Gastrocnemius medialis (tissue), 4 donors: Measurements from ENCODE around the gene MRPS25. TPM values are rescaled to one million over a fixed set of nuclear protein-coding genes. Genes with fewer than 3 reads are reported as not detected.

ENCODE experiments used
- ATAC-seq, 2 donors: fragments of 150-250 bp; one replicate each; pipeline ENCODE4 v1.9.1; 2016
- DNase-seq, 2 donors: peaks; one replicate each; pipeline ENCODE4 v3.0.0-alpha.2; 2019
- H3K27ac ChIP-seq, 4 donors: fragments of 200-600 bp; sonication (generic); 1 replicate in 1 of 4; 2 replicates in 3 of 4; pipeline ENCODE4 v1.5.1; 2016 to 2018; ENCODE audit warnings: mild to moderate bottlenecking in 2 of 4, moderate library complexity in 1 of 4
- H3K27me3 ChIP-seq, 3 donors: fragments of 200-600 bp; sonication (generic) in 2 of 3; 1 replicate in 1 of 3; 2 replicates in 2 of 3; pipeline versions ENCODE4 v1.5.1 to v1.6.0; 2016 to 2019; ENCODE audit warnings: mild to moderate bottlenecking in 1 of 3, moderate library complexity in 1 of 3
- H3K36me3 ChIP-seq, 2 donors: fragments of 200-600 bp; sonication (generic) in 1 of 2; one replicate each; pipeline ENCODE4 v1.5.1; 2017 to 2018
- H3K4me1 ChIP-seq, 2 donors: fragments of 200-600 bp; sonication (generic) in 1 of 2; one replicate each; pipeline ENCODE4 v1.5.1; 2016 to 2017; ENCODE audit warnings: mild to moderate bottlenecking in 2 of 2
- H3K4me3 ChIP-seq, 4 donors: fragments of 200-600 bp; sonication (generic) in 3 of 4; 1 replicate in 1 of 4; 2 replicates in 3 of 4; pipeline ENCODE4 v1.5.1; 2016 to 2019; ENCODE audit warnings: mild to moderate bottlenecking in 2 of 4
- H3K9me3 ChIP-seq, 3 donors: fragments of 200-600 bp; sonication (generic) in 2 of 3; 1 replicate in 1 of 3; 2 replicates in 2 of 3; pipeline ENCODE4 v1.5.1; 2016 to 2019
- CTCF ChIP-seq, 5 experiments: fragments of 450-650 bp in 3 of 5; fragments of 200-600 bp in 2 of 5; sonication (generic) in 2 of 5; IDR thresholded peaks in 4 of 5; conservative IDR thresholded peaks in 1 of 5; 1 replicate in 4 of 5; 2 replicates in 1 of 5; pipeline ENCODE4 v1.5.1; 2016 to 2019; ENCODE audit warnings: antibody characterized with exemption in 5 of 5, mild to moderate bottlenecking in 3 of 5, moderate library complexity in 3 of 5
- POLR2A ChIP-seq, 2 donors: fragments of 450-650 bp; IDR thresholded peaks; one replicate each; pipeline ENCODE4 v1.6.1; 2017; ENCODE audit warnings: antibody characterized with exemption in 2 of 2, mild to moderate bottlenecking in 2 of 2, moderate library complexity in 2 of 2
- in situ Hi-C, 4 donors: fragments of 200-750 bp; cut with MboI; loops; one replicate each; pipeline versions ENCODE4 v1.15.0 to v1.8.0; 2017; ENCODE audit warnings: low sequenced_read_pairs in 4 of 4
- intact Hi-C: fragments of 100-400 bp; cut with DNase I; formaldehyde crosslinking; loops from one replicate; pipeline ENCODE4 v1.15.1; 2023; ENCODE audit warnings: low total_unique reads
- total RNA-seq, 4 donors: library from RNA; depleted of rRNA; stranded (reverse); fragments of >200 nt; gene quantifications; one replicate each; pipeline versions ENCODE4 v1.1.0 to v1.2.3, GENCODE V29; 2016

MRPS25 gene
- total RNA-seq, 4 donors from 2014 or later, result 71.4 to 88.6 (median 73.9) TPM

- intact Hi-C loops, result loop anchor here (5.0 kb wide), 1 partner anchor 142 kb away; no protein-coding TSS in a partner anchor
- no peak overlapping the region for H3K4me3 ChIP-seq
- H3K27ac ChIP-seq, result no peak overlapping the region
- peaks cover 3 to 5% of the 10 kb centered on the region in 2 donors for H3K4me1 ChIP-seq
- no peak for ATAC-seq
- H3K27me3 ChIP-seq, result no peaks in the 10 kb centered on the region
- in situ Hi-C loops, result loop anchor here in 3 of 4 donors (10.0 to 25.0 kb wide), 4 partner anchors 132 to 932 kb away; partner anchors contain the start of genes CCDC174 (in 2 of the 3), NR2C2 (in 2 of the 3) and TMEM43 (in 1 of the 3)
- H3K9me3 ChIP-seq, result no peaks in the 10 kb centered on the region
- no peak for TF ChIP-seq POLR2A (IDR thresholded peaks at IDR 0.05)
- TF ChIP-seq CTCF (IDR thresholded peaks at IDR 0.05 in 4 of 5, conservative IDR thresholded peaks at IDR 0.05 in 1 of 5), result no peak
- peaks cover 0 to 32% of the 10 kb centered on the region in 2 donors for H3K36me3 ChIP-seq
- no peak for DNase-seq
Observed at GRCh38 chr3:15069441-15069840, 4.3 kb upstream of the MRPS25 start.

- intact Hi-C loops, result loop anchor here (5.0 kb wide), 1 partner anchor 139 kb away; no protein-coding TSS in a partner anchor
- H3K27me3 ChIP-seq, result no peaks in the 10 kb centered on the region
- no peaks in the 10 kb centered on the region for H3K9me3 ChIP-seq
- H3K27ac ChIP-seq, result no peak overlapping the region
- ATAC-seq, result no peak
- in situ Hi-C loops, result loop anchor here in 3 of 4 donors (10.0 to 25.0 kb wide), 4 partner anchors 129 to 929 kb away; partner anchors contain the start of genes CCDC174 (in 2 of the 3), NR2C2 (in 2 of the 3) and TMEM43 (in 1 of the 3)
- TF ChIP-seq CTCF (IDR thresholded peaks at IDR 0.05 in 4 of 5, conservative IDR thresholded peaks at IDR 0.05 in 1 of 5) (no peak), POLR2A (IDR thresholded peaks at IDR 0.05) (no peak)
- H3K4me3 ChIP-seq, result no peak overlapping the region
- no peak for DNase-seq
- H3K4me1 ChIP-seq, result peaks cover 18 to 20% of the 10 kb centered on the region in 2 donors
- peaks cover 0 to 6% of the 10 kb centered on the region in 2 donors for H3K36me3 ChIP-seq
Observed at GRCh38 chr3:15066467-15066866, 1.4 kb upstream of the MRPS25 start.

DNA sequence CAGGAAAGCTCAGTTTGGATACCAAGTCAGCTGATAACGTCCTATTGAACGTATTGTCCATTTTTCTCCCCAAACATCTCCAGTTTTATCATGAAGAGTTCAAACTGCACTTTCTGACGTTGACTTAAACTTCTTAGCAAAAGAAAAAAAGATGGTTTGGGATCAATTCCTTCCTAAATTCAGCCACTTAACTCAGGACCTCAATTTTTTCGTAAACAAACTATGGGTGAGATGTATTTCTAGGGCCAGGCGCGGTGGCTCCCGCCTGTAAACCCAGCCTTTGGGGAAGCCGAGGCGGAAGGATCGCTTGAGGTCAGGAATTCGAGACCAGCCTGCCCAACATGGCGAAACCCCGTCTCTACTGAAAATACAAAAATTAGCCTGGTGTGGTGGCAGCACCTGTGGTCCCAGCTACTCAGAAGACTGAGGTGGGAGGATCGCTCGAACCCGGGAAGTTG, 464 bp upstream of the MRPS25 start:
- no peaks in the 10 kb centered on the region for H3K9me3 ChIP-seq
- no peaks in the 10 kb centered on the region for H3K27me3 ChIP-seq
- peak overlapping the region; percentile 83 to 97 (median 94) for H3K27ac ChIP-seq
- peak in 1 of 2 donors; percentile 2 for ATAC-seq
- peak overlapping the region; percentile 74 to 99 (median 85) for H3K4me3 ChIP-seq
- TF ChIP-seq POLR2A (IDR thresholded peaks at IDR 0.05) (no peak), CTCF (IDR thresholded peaks at IDR 0.05 in 4 of 5, conservative IDR thresholded peaks at IDR 0.05 in 1 of 5) (no peak)
- intact Hi-C loops, result loop anchor here (1.0 to 5.0 kb wide), 3 partner anchors 34 to 138 kb away; partner anchors contain the start of gene RBSN
- in situ Hi-C loops, result loop anchor here in 3 of 4 donors (10.0 to 25.0 kb wide), 4 partner anchors 128 to 928 kb away; partner anchors contain the start of genes CCDC174 (in 2 of the 3), NR2C2 (in 2 of the 3) and TMEM43 (in 1 of the 3)
- no peaks in the 10 kb centered on the region for H3K36me3 ChIP-seq
- H3K4me1 ChIP-seq, result peaks cover 18 to 20% of the 10 kb centered on the region in 2 donors
- DNase-seq, result no peak

DNA sequence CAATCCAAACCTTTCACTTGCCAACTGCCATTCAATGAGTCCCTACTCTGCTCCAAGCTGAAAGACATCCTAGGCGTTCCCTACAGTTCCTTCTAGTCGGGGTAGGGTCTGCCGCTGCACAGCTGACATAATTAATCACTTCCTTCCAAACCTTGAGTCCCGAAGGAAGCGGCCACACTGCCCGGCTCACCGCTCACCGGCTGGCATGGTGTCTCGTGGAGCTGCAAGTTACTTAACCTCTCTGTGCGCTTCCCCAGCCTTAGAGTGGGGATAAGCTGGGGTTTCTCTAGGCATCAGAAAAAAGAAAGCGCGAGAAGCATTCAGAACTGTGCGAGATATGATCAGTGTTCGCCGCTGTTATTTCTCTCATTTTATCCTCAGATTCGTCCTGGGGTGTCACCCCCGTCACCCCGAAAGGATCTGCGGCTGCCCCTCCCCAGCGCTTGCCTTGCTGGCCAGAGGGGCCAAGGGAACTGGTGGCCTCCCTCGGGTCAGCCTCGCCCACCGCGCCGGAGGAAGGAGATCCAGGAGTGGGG, 748 bp downstream of the MRPS25 start:
- TF ChIP-seq POLR2A (IDR thresholded peaks at IDR 0.05) (no peak), CTCF (IDR thresholded peaks at IDR 0.05 in 4 of 5, conservative IDR thresholded peaks at IDR 0.05 in 1 of 5) (no peak)
- ATAC-seq, result peak; percentile 48 to 56

More for the DNA sequence above, 748 bp downstream of the MRPS25 start:
- intact Hi-C loops, result no loop called here
- in situ Hi-C loops, result loop anchor here in 3 of 4 donors (10.0 to 25.0 kb wide), 4 partner anchors 127 to 927 kb away; partner anchors contain the start of genes CCDC174 (in 2 of the 3), NR2C2 (in 2 of the 3) and TMEM43 (in 1 of the 3)
- no peak for DNase-seq
- no peaks in the 10 kb centered on the region for H3K9me3 ChIP-seq
- H3K36me3 ChIP-seq, result no peaks in the 10 kb centered on the region
- H3K4me3 ChIP-seq, result peak overlapping the region; percentile 74 to 99 (median 85)
- H3K27me3 ChIP-seq, result no peaks in the 10 kb centered on the region
- H3K4me1 ChIP-seq, result peaks cover 18 to 20% of the 10 kb centered on the region in 2 donors
- H3K27ac ChIP-seq, result peak overlapping the region; percentile 83 to 97 (median 94)
